Ramos (cell line): ENCODE measurements around the gene TYRO3.

Source experiments
- in situ Hi-C: fragments of 300-500 bp; cut with MboI; formaldehyde crosslinking; loops from one replicate; pipeline ENCODE4 v1.14.3; 2022; ENCODE audit warnings: low sequenced_read_pairs; ENCODE audit not compliant: unreplicated experiment

TYRO3 gene

DNA sequence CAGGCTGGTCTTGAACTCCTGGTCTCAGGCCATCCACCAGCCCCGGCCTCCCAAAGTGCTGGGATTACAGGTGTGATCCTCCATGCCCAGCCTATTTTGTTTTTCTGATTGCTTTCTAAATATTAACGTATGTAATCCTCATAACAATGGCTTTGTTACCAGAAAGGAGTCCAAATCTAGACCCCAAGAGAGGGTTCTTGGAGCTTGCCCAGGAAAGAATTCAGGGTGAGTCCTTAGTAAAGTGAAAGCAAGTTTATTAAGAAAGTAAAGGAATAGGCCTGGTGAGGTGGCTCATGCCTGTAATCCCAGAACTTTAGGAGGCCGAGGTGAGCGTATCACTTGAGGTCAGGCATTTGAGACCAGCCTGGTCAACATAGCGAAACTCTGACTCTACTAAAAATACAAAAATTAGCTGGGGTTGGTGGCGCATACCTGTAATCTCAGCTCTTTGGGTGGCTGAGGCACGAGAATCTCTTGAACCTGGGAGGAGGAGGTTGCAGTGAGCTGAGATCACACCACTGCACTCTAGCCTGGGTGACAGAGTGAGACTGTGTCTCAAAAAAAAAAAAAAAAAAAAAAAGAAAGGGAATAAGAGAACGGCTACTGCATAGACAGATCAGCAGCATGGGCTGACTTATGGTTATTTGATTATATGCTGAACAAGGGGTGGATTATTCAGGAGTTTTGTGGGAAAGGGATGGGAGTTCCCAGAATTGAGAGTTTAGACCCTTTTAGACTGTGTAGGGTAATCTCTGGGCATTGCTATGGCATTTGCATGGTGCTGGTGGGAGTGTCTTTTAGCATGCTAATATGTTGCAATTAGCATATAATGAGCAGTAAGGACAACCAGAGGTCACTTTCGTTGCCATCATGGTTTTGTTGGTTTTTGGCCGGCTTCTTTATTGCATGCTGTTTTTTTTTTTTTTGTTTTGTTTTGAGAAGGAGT lies 36.1 kb downstream of the TYRO3 start:
- in situ Hi-C loops, result no loop called here

DNA sequence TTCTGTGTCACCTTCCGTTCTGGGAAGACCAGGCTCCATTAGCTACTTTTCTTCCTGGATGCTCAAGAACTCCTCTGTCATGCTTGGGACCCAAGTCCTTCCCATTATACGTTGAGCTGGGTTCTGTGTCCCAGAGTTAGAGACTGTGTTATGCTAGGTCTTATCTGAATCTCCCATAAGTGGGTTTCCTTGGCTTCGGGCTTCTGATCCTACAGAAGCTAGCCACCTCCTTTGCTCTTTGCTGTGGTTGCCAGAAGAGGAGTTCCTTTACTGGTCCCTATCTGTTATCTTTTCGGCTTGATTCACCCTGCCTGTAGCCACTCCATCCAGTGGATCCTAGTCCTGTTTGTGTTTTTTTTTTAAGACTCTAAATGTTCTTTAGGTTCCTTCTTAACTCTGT lies 38.0 kb downstream of the TYRO3 start:
- in situ Hi-C loops, result no loop called here

DNA sequence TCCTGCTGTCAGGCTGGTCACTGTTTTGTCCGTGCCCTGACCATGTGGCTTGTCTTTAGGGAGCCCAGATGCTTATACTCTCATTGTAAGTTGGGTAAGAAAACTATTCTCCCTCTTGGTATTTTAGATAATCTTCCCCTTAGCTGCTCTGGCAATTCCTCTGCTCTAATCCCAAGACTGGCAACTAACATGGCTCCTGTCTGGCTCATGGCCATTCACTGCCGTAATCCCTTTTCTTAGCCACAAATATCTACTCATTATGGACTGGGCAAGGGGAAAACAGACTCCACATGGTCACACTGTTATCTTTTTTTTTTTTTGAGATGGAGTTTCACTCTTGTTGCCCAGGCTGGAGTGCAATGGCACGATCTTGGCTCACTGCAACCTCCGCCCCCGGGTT lies 38.8 kb downstream of the TYRO3 start:
- in situ Hi-C loops, result no loop called here

DNA sequence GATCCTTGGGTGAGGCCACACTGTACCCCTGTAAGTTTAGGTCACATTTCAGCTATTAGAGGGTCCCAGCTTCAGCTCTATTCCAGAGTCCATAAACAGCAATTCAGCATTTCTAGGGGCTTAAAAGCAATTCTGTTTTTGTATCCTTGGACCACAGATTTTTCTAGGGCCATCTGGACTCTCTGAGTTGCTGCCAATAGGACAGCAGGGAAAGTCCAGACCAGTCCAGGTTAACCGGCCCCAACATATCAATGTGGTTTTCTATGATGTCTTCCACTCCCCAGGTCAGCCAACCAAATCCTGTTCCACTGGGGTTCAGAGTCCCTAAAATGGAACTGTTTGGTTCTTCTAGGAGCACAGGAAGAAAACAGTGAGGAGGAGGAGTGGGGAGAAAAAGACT lies 40.0 kb downstream of the TYRO3 start:
- in situ Hi-C loops, result no loop called here

DNA sequence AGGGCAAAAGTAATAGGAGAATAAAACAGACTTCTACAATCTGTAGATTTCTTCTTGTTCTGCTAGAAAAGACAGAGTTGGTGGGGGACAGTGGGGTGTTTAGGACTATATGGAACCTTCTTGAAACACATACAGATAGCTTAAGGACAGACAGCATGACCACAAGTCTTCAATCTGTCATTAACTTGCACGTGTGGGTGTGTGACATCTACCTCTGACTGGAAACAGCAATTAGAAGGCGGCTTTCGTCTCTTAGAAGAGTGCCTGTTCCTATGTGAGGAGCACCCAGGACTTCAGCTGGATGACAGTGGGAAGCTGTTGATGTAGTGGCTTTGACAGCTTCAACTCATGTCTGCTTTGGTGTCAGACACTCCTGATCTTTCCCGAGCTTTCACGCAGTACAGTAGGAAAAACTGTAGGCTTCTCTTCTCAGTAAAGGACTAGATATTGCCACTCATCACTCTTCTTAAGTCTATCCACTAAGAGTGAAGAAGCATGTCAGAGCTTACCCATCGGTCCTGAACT lies 44.5 kb downstream of the TYRO3 start:
- in situ Hi-C loops, result no loop called here

DNA sequence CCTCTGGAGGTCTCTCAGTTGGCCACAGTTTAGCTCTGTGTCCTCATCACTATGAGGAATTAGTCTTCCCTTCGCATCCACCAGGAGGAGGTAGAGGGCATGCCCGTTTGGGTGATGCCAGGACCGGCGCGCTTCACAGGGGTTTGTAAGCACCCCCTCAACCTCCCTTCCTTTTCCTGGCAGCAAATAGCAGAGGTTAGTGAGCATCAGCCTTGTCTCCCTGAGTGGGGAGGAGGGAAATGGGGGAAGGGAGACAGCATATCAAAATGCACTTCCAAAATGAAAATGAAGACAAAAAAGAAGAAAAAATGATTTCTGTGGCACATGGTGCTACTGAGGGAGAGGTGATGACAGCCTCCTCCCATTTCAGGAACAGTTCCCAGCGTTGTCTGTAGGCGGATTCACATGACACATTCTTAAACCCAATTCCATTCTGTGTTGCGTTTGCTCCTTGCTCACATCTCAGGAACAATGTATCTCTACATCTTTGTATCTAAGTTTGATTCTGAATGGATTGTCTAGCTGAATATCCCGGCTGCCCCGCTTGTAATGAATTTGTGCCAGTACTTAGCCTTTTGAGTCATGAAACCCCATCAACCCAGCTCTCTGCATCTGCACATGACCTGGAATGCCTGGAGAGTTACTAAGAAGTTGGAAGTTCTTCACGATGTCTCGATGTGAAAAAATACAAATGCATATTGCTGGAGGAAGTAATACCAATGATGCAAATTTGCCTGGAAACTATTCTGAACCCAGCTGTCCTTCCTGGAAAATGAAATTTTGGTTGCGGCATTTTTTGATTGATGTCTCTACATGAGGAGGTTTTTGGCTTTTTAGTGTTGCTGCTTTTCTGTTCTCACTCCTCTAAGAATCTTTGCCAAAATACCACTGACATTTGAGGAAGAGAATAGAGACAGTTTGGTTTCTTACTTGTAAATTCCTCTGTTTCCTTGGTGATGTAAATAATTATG lies 45.2 kb downstream of the TYRO3 start:
- in situ Hi-C loops, result no loop called here

DNA sequence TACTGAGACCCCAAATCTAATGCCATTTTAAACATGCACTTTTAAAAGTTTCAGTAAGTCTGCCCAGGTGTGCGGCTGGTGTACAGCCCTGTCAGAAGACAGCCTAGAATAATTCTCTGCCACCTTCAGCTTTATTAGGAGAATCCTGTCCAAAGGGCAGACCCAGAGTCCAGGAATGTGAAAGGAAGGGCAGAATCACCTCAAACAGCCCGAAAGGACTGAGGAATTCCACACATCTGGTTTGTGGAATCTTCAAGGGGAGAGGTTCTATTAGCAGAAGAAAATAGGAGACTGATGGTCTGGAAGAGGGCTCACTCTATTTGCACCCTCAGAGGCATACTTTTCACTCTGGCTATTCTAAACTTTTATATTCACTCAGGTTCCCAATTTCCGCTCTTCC lies 46.6 kb downstream of the TYRO3 start:
- in situ Hi-C loops, result no loop called here

DNA sequence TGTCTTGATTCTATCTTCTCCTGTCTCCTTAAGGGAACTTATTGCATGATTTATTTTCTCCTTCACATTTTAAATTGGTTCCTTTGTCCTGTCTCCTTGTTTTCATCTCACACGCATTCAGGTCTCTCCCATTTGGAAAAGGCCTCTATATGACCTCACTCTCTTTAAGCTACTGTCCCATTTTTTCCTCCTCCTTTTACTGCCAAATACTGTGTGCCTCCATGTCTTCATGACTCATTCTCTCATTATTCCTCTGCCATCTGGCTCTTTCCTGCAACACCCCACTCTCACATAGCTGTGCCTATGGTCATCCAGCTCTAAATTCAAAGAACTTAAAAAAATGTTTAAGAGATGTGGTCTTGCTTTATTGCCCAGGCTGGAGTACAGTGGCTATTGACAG lies 48.0 kb downstream of the TYRO3 start:
- in situ Hi-C loops, result no loop called here

DNA sequence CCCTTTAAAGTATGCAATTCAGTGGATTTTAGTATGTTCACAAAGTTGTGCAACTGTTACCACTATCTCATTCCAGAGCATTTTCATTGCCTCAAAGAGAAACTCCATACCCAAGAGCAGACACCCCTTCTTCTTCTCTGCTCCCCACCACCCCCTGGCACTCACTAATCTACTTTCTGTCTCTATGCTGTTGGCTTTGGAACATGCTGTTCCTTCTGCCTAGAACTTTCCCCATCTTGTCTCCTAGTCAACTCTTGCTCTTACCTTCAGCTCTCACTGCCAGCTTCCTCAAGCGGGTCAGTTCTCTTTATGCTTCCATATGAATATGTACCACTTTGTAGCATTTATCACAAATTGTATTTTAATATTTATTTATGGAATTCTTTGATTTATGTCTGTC lies 50.1 kb downstream of the TYRO3 start:
- in situ Hi-C loops, result no loop called here

DNA sequence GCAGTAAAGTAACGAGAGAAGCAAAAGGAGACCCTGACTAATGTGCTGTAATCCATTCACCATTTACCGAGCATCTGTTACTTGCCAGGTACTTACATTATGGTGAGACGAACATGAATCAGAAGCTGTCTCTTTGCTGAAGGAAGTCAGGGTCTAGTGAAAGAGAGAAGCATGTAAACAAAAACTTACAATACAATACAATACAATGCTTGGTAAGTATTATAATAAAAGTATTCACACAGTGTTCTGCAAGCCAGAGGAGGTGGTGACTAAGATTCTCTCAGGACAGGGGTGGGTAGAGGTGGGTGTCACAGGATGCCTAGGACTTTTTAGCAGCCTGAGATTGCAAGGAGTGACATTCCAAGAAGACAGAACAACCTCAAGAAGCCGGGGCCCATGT lies 51.0 kb downstream of the TYRO3 start:
- in situ Hi-C loops, result no loop called here

DNA sequence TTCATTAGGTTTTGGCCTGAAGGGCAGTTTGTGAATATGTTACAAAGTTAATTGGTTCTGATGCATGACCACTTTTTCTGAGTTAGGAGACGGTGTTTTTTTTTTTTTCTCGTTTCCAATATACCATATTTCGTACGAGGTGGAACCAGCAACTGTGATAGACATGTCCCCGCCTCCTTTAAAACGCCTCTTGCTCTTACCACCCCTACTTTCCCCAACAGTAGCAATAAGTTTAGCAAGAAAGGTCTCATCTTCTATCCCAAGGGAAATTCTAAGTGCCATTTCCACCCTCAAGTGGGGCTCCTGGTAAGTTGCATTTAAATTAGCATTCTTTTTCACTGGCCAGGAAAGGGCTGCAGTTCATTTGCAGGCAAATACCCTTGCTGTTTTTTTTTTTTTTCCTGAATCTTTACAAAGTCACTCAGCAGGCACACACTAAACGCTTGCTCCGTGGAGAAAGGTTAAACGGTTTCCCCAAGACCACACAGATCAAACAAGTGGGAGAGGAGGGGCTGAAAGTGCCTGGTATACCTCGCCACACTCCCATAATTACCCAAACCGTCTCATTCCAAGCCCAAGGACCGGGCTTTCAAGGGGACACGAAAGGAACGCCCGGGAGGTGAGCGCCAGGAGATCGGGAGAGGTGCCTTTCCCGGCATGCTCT lies 61.7 kb downstream of the TYRO3 start:
- in situ Hi-C loops, result no loop called here

DNA sequence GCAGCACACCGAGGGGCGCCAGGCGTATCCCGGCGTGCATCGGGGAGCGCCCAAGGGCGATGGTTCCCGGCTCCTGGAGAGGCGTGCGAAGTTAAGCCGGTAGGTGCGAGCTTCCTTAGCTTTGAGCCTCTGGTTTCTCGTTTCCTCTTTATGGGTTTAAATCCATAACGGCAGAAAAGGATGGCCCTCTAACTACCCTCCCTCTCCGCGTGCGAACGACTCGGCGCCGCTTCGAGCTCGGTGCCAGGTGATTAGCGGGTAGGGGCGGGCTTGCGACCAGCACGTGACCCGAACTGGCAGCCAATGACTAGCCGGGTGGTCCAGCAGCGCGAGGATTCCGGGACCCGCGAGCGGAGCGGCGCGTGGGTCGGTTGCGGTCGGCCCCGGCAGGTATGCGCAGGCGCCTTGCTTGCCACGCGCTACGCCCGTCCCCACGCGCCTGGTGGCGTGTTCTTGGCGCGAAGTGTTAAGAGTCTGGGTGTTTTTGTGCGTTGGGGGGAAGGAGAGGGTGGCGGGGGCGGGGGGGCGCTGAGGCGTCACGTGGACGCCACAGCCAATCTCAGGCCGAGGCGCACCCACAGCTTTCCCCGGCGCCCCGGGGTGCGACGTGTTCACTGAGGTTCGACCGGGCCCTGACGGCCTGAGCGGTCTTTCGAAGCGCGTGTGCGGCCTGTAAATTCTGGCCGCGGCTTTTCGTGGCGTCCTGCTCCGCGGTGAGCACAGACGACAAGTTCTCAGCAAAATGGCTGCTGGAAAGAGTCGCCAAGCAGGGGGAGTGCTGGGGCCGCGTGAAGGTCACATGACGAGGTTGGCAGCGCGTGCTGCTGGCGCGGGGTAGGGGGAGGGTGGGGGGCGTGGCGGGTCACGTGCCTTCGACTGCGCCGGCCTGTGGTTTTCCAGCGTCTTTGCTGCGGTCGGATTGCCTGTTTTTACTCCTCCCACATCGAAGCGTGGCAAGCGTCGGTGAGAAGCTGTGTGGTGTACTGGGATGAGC lies 62.5 kb downstream of the TYRO3 start:
- in situ Hi-C loops, result no loop called here

DNA sequence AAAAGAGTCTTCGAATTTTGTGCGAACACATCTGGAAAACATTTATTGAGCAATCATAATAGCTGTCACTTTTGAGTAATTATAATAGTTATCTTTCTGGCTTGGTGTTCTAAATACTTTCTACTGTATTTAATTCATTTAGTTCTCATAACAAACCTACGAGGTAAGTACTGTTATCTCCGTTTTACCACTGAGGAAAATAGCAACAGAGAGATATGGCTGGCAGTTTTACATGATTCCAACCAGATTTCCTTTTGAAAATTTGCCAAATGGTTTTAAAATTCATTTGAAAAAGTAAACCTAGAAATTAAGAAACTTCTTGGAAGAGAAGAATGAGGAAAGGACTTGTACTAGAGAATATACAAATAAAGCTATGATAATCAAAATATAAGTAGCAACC lies 63.9 kb downstream of the TYRO3 start:
- in situ Hi-C loops, result no loop called here

DNA sequence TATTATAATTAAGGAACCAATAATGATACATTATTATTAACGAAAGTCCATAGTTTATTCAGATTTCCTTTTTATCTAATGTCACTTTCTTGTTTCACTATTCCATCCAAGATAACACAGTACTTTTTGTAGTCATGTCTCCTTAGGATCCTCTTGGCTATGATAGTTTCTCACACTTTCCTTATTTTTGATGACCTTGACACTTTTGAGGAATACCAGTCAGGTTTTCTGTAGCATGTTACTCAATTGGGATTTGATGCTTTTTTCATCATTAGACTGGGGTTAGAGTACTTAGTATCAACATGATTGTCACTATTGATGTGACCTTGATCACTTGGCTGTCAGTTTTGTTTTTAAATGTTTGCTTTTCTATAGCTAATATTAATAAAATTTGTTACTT lies 68.2 kb downstream of the TYRO3 start:
- in situ Hi-C loops, result no loop called here

DNA sequence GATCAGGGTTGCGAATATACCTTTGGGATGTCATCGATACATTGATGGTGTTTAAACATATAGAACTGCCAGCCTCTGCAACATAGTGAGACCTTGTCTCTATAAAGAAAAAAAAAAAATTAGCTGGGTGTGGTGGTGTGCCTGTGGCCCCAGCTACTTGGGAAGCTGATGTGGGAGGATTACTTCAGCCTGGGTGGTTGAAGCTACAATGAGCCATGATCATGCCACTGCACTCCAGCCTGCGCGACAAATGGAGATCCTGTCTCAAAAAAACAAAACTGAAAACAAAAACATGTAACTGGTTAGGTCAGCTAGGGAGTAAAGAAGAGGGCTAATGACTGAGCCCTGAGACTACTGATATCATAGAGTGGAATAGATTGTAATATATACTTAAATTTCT lies 70.5 kb downstream of the TYRO3 start:
- in situ Hi-C loops, result no loop called here

DNA sequence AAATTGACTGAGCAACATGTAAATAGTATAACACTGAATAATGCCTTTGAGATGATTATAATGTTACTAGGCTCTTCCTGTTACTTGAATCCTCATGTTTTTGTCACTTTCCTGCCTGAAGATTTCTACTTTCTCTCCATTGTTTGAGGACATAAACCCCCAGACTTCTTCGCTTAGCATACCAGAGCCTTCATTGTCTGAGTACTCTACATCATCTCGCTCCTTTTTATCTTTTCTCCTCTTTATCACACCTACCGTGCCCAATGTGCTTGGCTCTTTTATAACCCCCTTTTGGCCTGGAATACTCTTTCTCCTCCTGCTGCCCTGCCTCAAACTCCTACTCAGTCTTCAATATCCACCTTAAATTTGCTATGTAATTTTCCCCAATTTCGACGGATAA lies 70.9 kb downstream of the TYRO3 start:
- in situ Hi-C loops, result no loop called here

DNA sequence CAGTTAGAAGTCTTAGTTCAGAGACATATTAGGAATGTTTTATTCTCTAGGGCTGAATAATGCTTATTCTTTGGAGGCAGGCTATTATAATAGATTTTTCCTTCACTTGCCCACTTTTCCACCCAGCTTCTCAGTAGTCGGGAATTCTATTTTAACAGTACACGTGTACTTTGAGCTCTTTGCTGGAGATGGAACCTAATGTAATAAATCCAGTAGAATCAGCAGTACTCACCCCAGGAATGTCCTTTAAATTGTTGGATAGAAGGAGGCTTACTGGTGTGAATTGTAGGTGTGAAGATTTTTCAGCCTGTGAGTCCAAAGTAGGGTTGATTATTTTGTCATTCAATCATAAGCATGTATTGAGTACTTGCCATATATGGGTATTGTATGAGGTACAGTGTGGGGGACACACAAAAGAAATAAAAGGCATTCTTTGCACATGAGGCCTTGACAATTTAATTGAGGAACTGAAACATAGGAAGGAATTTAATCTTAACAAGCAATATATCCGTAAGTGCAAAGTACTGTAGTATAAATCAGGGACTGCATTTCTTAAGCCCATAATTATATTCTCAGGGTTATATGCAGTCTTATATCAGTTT lies 71.7 kb downstream of the TYRO3 start:
- in situ Hi-C loops, result no loop called here

DNA sequence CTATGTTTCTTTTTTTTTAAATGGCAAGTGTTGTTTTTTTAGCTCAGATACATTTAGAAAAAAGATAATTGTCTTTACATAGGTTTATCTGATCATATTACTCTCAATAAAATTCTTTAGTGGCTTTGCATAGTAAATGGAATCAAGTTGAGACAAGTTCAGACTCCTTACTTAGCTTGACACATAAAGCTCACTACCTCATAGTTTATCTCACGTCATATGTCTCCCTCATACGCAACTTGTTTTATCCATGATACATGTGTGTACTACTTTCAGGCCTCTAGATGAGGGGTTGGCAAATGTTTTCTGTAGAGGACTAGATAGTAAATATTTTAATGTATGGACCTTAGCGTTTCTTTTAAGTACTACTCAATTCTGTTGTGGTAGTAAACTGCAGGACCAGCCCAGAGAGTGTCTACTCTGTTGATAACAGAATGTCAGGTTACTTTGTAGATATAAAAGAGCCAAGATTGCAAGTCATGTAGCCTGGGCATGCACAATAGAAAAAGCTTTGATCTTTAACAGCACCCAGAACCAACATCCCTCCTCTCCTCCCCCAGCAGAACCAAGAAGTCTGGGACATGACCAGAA lies 73.0 kb downstream of the TYRO3 start:
- in situ Hi-C loops, result no loop called here
